ENCODE data around the gene BNC1.

- TF ChIP-seq EZH2 (IDR thresholded peaks at IDR 0.05; ENCODE audit: low read length, missing control alignments) (no peak), CTCF (conservative IDR thresholded peaks at IDR 0.05 in 1 of 2, IDR thresholded peaks at IDR 0.05 in 1 of 2; ENCODE audit: low read depth in 1 of 2, low read length in 2 of 2) (no peak)
Measured at GRCh38 chr15:83300826-83301225, 16.4 kb upstream of the BNC1 start.
